PC-3 (cell line): ENCODE measurements around the gene KRT85.

Experiments used
- CTCF ChIP-seq: fragments of 300-600 bp; sonication (generic); conservative IDR thresholded peaks from 2 replicates; pipeline ENCODE4 v1.5.1; 2017; ENCODE audit warnings: antibody characterized with exemption, low read depth, mild to moderate bottlenecking, low read length
- EZH2 ChIP-seq: fragments of 300-600 bp; sonication (generic); IDR thresholded peaks from one replicate; pipeline ENCODE4 v1.6.1; 2017; ENCODE audit warnings: antibody characterized with exemption, mild to moderate bottlenecking, low read length; ENCODE audit not compliant: unreplicated experiment

GRCh38 chr12:52401926-52402325 lies 34.6 kb upstream of the KRT85 start:
- TF ChIP-seq CTCF, result no peak
- TF ChIP-seq EZH2, result no peak
